ENCODE results near the gene POLD2.
A peak's percentile ranks its signal among the peaks of the same experiment; 100 is the strongest.
"Not testable (repeated sequence)": the region's sequence is repeated elsewhere in the genome, so short reads cannot be mapped to it uniquely, and the experiment has no call there.

The POLD2 gene

DNA sequence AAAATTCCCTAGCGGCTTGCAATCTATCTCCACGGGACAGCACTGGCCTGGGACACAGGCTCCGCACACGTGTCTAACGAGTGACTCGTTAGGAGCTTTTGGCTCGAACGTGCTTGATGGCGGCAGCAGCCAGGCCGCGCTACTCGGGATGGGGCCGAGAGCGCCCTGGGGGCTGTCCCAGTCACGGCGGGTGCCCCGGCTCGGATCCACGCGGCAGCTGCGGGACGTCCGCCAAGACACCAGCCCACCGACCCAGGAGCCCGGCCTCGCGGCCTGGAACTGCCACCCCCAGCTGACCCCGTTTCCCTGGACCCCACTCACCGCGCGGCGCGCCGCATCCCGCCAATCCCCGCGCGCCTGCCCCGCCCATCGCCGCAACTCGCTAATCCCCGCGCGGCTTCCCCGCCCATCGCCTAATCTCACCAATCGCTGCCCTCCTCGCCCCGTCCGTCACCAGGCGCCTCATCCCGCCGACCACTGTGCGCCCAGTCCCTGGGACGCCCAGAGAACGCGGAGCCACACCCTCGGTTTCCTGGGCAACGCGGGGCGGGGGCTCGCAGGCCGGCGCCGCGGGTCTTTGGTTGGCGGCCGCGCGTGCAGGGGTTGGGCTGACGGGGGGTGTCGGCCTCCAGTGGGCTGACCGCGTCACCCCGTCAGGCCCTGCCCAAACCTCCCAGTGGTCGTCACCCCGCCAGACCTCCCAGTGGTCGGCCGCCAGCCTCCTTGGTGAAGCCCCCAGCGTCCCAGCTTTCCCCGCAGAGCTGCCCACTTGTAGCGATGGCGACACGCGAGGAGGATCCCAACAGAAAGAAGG lies at the start of gene POLD2:
Gene POLD2, minus strand, starts transcription at position 359 of the 814 bp plus-strand sequence. CDS start 1,495 bp downstream, outside the sequence.
- DNase-seq: peak; percentile 95

- peak; percentile 71 for DNase-seq
These were observed 49.6 kb upstream of the POLD2 start for GRCh38 chr7:44172803-44173424.

GRCh38 chr7:44172352-44172751 lies 49.0 kb upstream of the POLD2 start:
- DNase-seq: no peak

- DNase-seq: not testable (repeated sequence)
These were observed 48.6 kb upstream of the POLD2 start for GRCh38 chr7:44171901-44172300.

GRCh38 chr7:44167920-44168319 lies 44.6 kb upstream of the POLD2 start:
- DNase-seq: no peak

DNA sequence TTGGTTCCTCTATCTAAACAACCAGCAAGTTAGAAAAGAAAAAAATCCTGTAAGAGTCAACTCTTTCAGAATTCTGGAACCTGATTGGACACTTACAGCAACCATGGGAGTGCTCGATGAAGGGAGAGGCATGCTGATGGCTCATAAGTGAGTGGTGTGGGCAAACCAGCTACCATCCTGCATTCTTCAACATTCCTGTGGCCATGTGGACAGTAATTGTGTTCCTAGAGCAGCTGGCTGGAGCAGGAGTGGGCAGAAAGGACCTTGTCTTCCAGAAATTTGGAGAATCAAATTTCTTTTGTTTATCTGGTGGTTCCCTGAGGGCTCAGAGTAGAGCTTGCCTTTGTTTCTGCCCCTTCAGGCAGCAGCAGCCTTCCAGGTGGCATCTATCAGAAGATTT lies 40.2 kb upstream of the POLD2 start:
- no peak for DNase-seq

DNA sequence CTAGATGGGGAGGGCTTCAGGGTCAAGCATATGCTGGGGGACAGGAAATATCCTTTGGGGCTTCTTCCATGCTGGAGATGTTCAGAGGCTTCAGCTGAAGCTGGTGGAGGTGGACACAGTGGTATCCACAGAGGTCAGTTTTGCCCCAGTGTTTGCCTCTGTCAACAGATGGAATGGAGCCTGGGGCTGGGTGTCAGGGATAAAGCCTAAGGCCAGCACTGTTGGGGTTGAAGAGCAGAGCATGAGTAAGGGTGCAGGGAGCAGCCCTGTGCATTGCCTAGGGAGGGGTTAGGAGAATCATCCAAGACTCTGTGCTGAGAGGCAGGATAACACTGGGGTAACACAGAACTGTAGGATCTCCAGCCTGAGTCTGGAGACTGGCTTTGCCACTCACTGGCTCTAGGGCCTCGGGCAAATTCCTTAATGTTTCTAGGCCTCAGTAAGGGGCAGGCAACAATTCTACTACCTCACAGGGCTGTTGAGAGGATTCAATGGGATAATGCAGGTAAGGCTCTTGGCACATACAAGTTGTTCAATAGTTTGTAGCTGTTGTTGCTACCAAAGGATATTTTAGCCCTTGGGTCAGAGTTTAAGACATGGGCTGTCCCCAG lies 39.5 kb upstream of the POLD2 start:
- DNase-seq: no peak

DNA sequence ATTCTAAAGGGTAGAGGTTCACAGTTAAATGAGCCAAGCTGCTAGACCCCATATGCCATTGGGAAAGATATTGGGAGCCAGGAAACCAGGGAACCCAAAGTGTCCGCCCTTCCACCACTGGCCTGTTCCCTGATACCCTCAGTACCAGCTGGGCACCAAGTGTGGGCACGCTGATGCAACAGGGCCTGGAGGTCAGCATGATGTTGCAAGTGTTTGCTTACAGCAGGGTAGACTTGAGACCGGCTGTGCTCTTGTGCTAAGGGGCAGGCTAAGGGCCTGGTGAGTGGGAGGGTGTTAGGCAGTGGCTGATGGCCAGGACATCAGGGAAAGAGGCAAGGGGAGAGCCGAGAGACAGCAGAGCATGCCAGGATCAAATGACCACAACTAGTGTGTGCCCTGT lies 38.8 kb upstream of the POLD2 start:
- no peak for DNase-seq

- no peak for DNase-seq
These were observed 38.0 kb upstream of the POLD2 start for GRCh38 chr7:44161371-44161770.

DNA sequence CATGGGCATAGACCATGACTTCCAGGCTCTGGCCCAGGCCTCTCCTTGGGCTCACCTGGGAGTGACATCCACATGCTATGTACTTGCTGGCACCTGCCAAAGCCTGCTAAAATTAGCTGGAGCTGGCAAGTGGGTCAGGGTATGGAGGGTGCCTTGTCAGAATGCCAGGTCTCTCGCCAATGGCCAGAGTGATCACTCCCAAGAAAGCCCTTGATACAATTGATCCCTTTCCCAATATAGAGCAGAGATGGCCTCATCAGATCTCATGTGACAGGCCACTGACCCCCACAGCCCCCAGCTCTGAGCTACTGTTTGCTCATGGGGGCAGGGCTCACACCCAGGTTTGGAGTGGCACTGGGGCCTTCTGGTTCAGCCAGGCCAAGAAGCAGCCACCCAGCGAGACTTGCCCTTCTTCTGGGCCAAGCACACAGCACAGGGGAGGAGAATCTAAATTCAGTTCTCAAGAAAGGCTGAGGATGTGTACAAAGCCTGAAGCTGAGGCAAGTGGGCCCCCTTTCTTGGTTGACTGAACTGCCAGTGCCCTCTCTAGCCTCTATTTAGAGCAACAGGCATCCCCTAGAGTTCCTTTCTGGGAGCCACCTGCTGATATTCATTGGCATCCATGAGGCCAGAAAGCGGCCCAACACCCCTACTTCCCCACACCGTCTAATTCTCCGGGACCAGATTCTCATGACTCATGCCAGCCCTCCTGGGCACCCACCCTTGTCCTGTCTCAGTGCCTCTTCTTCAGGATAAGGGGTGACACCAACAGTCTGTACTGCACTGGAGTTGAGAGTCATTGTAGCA lies 36.7 kb upstream of the POLD2 start:
- no peak for DNase-seq

- no peak for DNase-seq
These were observed 35.7 kb upstream of the POLD2 start for GRCh38 chr7:44158873-44159631.

- DNase-seq: no peak
These were observed 34.9 kb upstream of the POLD2 start for GRCh38 chr7:44158096-44158872.

- DNase-seq: no peak
These were observed 34.0 kb upstream of the POLD2 start for GRCh38 chr7:44157116-44158080.

GRCh38 chr7:44156453-44157010 lies 33.2 kb upstream of the POLD2 start:
- DNase-seq: no peak

- DNase-seq: no peak
These were observed 32.1 kb upstream of the POLD2 start for GRCh38 chr7:44155191-44156185.

GRCh38 chr7:44154703-44155102 lies 31.4 kb upstream of the POLD2 start:
- no peak for DNase-seq

GRCh38 chr7:44153948-44154335 lies 30.6 kb upstream of the POLD2 start:
- DNase-seq: no peak

All from NCI-H2107 (cell line).